Kidney (tissue), 14 donors: ENCODE results near the gene PPTC7. TPM values are rescaled to one million over a fixed set of nuclear protein-coding genes. Genes with fewer than 3 reads are reported as not detected.
A peak's percentile ranks its signal among the peaks of the same experiment; 100 is the strongest.

Experiments
- DNase-seq, 5 donors: peaks; one replicate each; pipeline ENCODE4 v3.0.0-alpha.2; 2013 to 2020
- FAIRE-seq: peaks from 2 replicates; lab custom pipeline; 2012; peaks lifted over from hg19 to GRCh38; lab: Jason Lieb, UNC
- H3K27ac ChIP-seq, 2 donors: one replicate each; pipeline ENCODE4 v1.7.0; 2013; ENCODE audit warnings: low read depth in 2 of 2, low read length in 2 of 2, inconsistent platforms in 1 of 2
- H3K27me3 ChIP-seq: one replicate; pipeline ENCODE4 v1.7.1; 2013; ENCODE audit warnings: low read length, inconsistent platforms; ENCODE audit not compliant: control insufficient read depth, insufficient read depth
- H3K36me3 ChIP-seq, 3 donors: one replicate each; pipeline versions ENCODE4 v1.7.0 to v1.7.1; 2013; ENCODE audit warnings: low read length in 3 of 3, control low read depth in 1 of 3, inconsistent platforms in 1 of 3; ENCODE audit not compliant: insufficient read depth in 3 of 3, control insufficient read depth in 2 of 3
- H3K4me1 ChIP-seq, 3 donors: one replicate each; pipeline versions ENCODE4 v1.7.0 to v1.7.1; 2013; ENCODE audit warnings: low read length in 3 of 3, inconsistent platforms in 1 of 3, low read depth in 1 of 3; ENCODE audit not compliant: control insufficient read depth in 2 of 3, insufficient read depth in 2 of 3
- H3K4me3 ChIP-seq, 3 donors: one replicate each; pipeline versions ENCODE4 v1.7.0 to v1.8.1; 2013; ENCODE audit warnings: low read length in 3 of 3, control low read depth in 1 of 3, inconsistent platforms in 1 of 3
- H3K9ac ChIP-seq, 3 donors: one replicate each; pipeline versions ENCODE4 v1.7.0 to v1.7.1; 2013; ENCODE audit warnings: low read length in 3 of 3, control low read depth in 1 of 3, inconsistent platforms in 1 of 3
- H3K9me3 ChIP-seq, 3 donors: one replicate each; pipeline versions ENCODE4 v1.7.0 to v1.7.1; 2013; ENCODE audit warnings: low read length in 3 of 3, control low read depth in 1 of 3, inconsistent platforms in 1 of 3; ENCODE audit not compliant: control insufficient read depth in 2 of 3, insufficient read depth in 1 of 3
- CTCF ChIP-seq: IDR thresholded peaks from 3 replicates; pipeline ENCODE4 v1.5.1; 2012; ENCODE audit warnings: mild to moderate bottlenecking, moderate library complexity, borderline replicate concordance; ENCODE audit not compliant: insufficient read depth; ENCODE audit errors: extremely low read depth
- intact Hi-C: fragments of 100-400 bp; cut with DNase I; formaldehyde crosslinking; loops from one replicate; pipeline ENCODE4 v1.11.1; 2022
- polyA plus RNA-seq: library from polyadenylated mRNA; stranded (reverse); fragments of 350-450 nt; fragmentation: Illumina TruSeq; extraction: RNeasy Lipid Tissue Mini Kit (QIAGEN cat#74804); gene quantifications from one replicate; pipeline ENCODE4 v1.2.3, GENCODE V29; 2014; ENCODE audit warnings: low read depth, low replicate concordance; ENCODE audit not compliant: insufficient read depth
- total RNA-seq: library from RNA; stranded (reverse); fragmentation: NEBNext Ultra II Directional; extraction: Animal tissue kit (Norgen Biotek cat#: 25700); gene quantifications from one replicate; pipeline ENCODE4 v1.2.1, GENCODE V29; 2021
- donor health status: control.
- donor health status: control.
- donor health status: control.
- donor health status: control.
- donor health status: control.
- donor health status: DM: yes; HTN: yes; CAD: no.
- donor health status: Normal renal cell carcinoma (clear cell type).

Gene PPTC7
- total and polyA plus RNA-seq, 2 donors from 2014 or later, result 10.0 to 27.9 TPM

- Histone ChIP-seq H3K27ac (no peak overlapping the region), H3K9ac (no peak overlapping the region)
- intact Hi-C loops, result no loop called here
These were observed 26.4 kb downstream of the PPTC7 start for GRCh38 chr12:110556705-110557104.

GRCh38 chr12:110555577-110556406, 27.3 kb downstream of the PPTC7 start:
- peak overlapping the region in 1 of 3 donors; percentile 43 for H3K9ac ChIP-seq
- TF ChIP-seq CTCF, result no peak
- FAIRE-seq (no peak), DNase-seq (peak in 1 of 5 donors; percentile 38)
- no peak overlapping the region for H3K27ac ChIP-seq
- H3K4me3 ChIP-seq, result no peak overlapping the region
- no peaks in the 10 kb centered on the region for H3K9me3 ChIP-seq
- H3K4me1 ChIP-seq, result peaks cover 2 to 11% (median 3%) of the 10 kb centered on the region in 3 donors
- no peaks in the 10 kb centered on the region for H3K27me3 ChIP-seq
- intact Hi-C loops, result no loop called here
- peaks cover 0 to 2% (median 0%) of the 10 kb centered on the region in 3 donors for H3K36me3 ChIP-seq

More at GRCh38 chr12:110556705-110557104, 26.4 kb downstream of the PPTC7 start:
- Histone ChIP-seq H3K36me3 (no peaks in the 10 kb centered on the region), H3K27me3 (no peaks in the 10 kb centered on the region), H3K9me3 (no peaks in the 10 kb centered on the region), H3K4me1 (peaks cover 3 to 18% (median 5%) of the 10 kb centered on the region in 3 donors), H3K4me3 (no peak overlapping the region)
- FAIRE-seq (no peak), DNase-seq (no peak)
- no peak for TF ChIP-seq CTCF

GRCh38 chr12:110554184-110554583, 28.9 kb downstream of the PPTC7 start:
- TF ChIP-seq CTCF, result no peak
- H3K27me3 ChIP-seq, result no peaks in the 10 kb centered on the region
- H3K9me3 ChIP-seq, result no peaks in the 10 kb centered on the region
- FAIRE-seq (no peak), DNase-seq (no peak)
- H3K36me3 ChIP-seq, result peaks cover 0 to 3% (median 0%) of the 10 kb centered on the region in 3 donors
- no peak overlapping the region for H3K9ac ChIP-seq
- H3K4me1 ChIP-seq, result peaks cover 2 to 8% (median 3%) of the 10 kb centered on the region in 3 donors
- no peak overlapping the region for H3K27ac ChIP-seq
- intact Hi-C loops, result no loop called here
- no peak overlapping the region for H3K4me3 ChIP-seq
